GM10847 (cell line): ENCODE results near the gene SLC37A3.

Source experiments
- POLR2A ChIP-seq: IDR thresholded peaks from 2 replicates; pipeline ENCODE4 v1.6.1; 2011; ENCODE audit not compliant: insufficient read length; ENCODE audit errors: extremely low read depth

Gene SLC37A3

DNA sequence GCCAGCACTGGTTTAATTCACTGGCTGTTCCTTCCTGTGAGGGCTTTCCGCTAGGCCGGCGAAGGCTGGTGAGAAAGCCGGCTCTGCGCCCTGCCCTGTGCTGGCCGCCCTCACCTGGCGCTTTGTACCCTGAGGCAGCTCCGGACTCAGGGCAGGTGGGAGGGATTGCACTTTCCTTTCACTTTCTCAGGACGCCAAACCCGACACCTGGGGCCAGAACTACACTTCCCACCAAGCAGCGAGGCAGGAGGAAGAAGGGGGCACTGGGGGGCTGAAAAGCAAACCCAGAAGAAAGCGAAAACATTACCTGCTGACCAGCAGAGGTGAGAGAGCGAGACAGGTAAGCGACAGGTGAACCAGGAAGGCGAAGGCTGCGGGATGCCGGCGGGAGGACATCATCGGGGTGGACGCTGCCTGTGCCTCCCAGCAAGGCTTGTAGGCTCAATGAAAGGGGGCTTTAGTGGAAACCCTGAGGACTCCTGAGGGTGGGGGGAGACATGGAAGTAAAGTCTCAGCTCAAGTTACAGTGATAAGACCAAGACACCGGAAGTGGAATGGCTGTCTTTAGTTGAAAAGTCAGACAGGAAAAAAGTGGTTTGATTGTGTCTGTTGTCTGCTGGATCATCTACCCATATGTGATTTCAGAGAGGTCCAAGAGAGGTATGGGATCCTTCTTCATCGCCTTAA, 5.7 kb upstream of the SLC37A3 start, which contains the start of gene RAB19:
TSS of gene RAB19 (plus strand) at position 181 of the 687 bp plus-strand sequence. CDS start 3,589 bp downstream, outside the sequence.
- no peak for TF ChIP-seq POLR2A

- TF ChIP-seq POLR2A, result no peak
These were observed 4.0 kb upstream of the SLC37A3 start for GRCh38 chr7:140402178-140402835.

DNA sequence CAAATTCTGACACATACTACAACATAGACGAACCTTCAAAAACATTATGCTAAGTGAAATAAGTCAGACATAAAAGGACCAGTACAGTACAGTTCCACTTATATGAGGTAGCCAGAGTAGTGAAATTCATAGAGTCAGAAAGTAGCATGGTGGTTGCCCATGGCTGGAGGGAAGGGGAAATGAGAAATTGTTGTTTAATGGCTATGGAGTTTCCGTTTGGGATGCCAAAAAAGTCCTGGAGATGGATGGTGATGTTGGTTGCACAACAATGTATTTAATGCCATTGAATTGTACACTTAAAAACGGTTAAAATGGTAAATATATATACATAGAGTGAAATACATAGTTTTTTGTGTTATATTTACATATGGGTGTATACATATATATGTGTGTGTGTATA, 2.1 kb upstream of the SLC37A3 start:
- TF ChIP-seq POLR2A, result no peak

GRCh38 chr7:140398821-140399220, 491 bp upstream of the SLC37A3 start:
- TF ChIP-seq POLR2A, result no peak

DNA sequence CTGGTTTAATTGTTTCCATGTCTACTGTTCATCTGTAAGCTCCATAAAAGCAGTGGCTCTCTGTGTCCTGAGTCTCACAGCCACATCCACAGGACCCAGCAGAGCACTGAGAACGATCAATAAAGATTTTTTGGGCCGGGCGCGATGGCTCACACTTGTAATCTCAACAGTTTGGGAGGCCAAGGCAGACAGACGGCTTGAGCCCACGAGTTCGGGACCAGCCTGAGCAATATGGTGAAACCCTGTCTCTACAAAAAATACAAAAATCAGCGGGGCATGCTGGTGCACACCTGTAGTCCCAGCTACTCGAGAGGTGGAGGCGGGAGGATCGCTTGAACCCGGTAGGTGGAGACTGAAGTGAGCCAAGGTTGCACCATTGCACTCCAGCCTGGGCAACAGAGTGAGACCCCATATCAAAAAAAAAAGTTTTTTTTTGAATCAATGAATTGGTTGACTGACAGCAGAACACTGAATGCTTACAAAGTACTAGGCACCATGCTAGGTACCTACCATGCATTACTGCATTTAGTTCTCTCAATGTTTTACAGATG, 4.5 kb downstream of the SLC37A3 start:
- no peak for TF ChIP-seq POLR2A

- no peak for TF ChIP-seq POLR2A
These were observed 6.7 kb downstream of the SLC37A3 start for GRCh38 chr7:140391634-140392033.

- no peak for TF ChIP-seq POLR2A
These were observed 7.7 kb downstream of the SLC37A3 start for GRCh38 chr7:140390466-140391190.

DNA sequence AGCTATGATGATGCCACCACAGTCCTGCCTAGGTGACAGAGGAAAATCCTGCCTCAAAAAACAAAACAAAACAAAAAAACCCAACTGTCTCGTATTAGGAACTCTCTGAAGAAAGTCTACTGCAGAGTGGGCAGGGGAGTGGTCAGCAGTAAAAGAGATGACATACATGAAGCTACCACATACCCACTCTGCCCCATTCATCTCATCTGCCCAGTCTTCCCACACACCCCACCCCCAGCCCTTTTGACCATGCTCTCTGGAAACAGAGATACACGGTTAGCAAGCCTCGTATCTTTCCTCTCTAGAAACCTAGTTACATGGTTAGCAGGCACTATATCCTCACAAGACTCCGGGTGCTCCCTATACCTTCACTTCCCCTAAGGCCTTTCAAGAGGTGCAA, 8.3 kb downstream of the SLC37A3 start:
- no peak for TF ChIP-seq POLR2A

DNA sequence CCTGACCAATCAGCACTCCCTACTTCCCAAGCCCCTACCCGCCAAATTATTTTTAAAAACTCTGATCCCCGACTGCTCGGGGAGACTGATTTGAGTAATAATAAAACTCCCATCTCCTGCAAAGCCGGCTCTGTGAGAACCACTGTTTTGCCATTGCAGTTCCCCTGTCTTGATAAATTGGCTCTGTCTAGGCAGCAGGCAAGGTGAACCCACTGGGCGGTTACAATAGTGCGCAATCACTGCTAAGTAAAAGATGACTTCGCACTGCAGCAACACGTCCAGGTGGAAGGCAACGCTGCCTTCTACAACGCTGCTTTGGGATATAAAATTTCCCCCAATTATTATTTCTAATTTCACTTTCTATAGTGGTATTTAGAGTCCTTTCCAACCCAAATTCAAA, 8.9 kb downstream of the SLC37A3 start:
- no peak for TF ChIP-seq POLR2A

GRCh38 chr7:140384894-140385545, 13.3 kb downstream of the SLC37A3 start:
- TF ChIP-seq POLR2A, result no peak

- TF ChIP-seq POLR2A, result no peak
These were observed 14.2 kb downstream of the SLC37A3 start for GRCh38 chr7:140383954-140384713.

DNA sequence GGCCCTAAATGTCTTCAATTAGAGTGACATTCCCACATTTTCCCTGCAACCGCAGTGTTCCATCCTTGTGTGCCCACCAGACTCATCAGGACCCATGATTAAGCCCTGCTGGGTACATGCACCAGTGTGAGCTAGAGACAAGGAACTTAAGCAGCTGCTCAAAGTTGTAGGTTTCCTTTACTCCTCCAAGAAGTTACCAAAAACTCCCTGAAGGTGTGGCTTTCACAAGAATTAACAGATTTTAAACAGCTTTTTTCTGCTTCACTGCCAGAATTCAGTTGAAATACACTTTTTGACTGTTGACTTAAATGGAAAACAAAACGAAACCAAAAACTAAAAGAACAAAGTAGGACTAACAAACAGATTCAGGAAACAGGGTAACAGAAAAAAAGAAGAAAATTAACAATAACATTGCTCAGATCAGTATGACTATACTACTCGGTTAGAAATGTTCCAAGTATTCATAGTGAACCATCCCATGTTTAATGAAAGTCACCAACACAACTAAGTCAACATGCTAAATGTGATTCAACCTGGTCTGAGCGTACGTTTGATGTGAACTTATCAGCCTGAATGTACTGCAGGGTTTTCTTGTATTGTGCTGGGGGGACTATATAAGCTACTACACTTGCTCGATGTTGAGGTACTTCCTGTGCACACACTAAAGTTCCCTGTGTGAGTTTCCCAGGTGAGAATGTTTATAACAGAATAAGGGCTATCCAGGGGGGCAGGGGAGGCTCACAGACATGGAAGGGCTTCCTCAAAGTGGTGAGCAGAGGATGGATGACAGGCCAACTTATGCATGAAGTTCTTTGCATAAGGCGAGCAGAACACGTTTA, 22.2 kb downstream of the SLC37A3 start:
- TF ChIP-seq POLR2A, result no peak

GRCh38 chr7:140375323-140375722, 23.0 kb downstream of the SLC37A3 start:
- no peak for TF ChIP-seq POLR2A

DNA sequence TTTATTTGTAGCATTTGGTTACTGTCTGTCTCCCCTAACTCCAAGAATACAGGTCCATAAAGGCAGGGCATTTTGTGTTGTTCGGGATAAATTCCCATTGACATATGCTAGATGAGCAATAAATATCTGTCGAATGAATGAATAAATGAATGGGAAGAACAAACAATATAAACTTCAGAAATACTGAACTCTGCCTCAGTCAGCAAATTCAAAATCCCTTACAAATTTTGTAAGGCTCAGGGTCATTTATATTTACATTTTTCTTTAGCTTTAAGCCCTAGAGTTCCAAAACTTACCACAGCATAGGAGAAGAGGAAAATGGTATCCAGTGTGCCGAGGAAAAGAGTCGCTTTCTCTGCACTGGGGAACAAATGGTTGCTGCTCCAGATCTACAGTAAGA, 29.0 kb downstream of the SLC37A3 start:
- TF ChIP-seq POLR2A, result no peak
